Measurements from ENCODE around the gene DNAL4. TPM values are rescaled to one million over a fixed set of nuclear protein-coding genes. Genes with fewer than 3 reads are reported as not detected.

Gene DNAL4
- total and polyA plus RNA-seq, 11 donors, result 7.9 to 16.4 (median 10.4) TPM

- Histone ChIP-seq H3K36me3 (peaks cover 0 to 3% (median 0%) of the 10 kb centered on the region in 9 donors), H3K9me3 (no peaks in the 10 kb centered on the region), H3K4me3 (no peak overlapping the region), H3K27ac (no peak overlapping the region), H3K27me3 (no peaks in the 10 kb centered on the region), H3K4me1 (peaks cover 0 to 6% (median 0%) of the 10 kb centered on the region in 12 donors)
- WGBS, 4 donors, result 92 to 98% (median 96%) methylated on average over 4 of the region's 4 CpGs
- no peak for TF ChIP-seq POLR2A (IDR thresholded peaks at IDR 0.05)
- TF ChIP-seq CTCF (IDR thresholded peaks at IDR 0.05), result no peak
- intact Hi-C loops (cut with DNase I), result loop anchor here in 5 of 10 donors (5.0 to 10.0 kb wide), 5 partner anchors 89 to 351 kb away; no protein-coding TSS in a partner anchor
- DNase-seq (no peak), ATAC-seq (no peak)
These were observed 20.5 kb downstream of the DNAL4 start for GRCh38 chr22:38773363-38773946.

DNA sequence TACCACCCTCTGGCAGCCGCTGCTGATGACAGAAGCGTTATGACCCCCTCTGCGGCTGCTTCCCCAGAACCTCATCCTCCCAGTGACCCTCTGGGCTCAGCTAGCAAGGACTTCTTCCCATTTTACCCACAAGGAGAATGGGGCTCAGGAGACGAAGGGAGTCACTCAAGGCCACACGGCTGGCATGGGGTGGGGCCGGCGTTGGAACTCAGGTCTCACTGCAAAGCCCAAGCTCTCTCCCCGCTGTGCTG is 21.4 kb downstream of the DNAL4 start:
- TF ChIP-seq POLR2A (IDR thresholded peaks at IDR 0.05), result no peak
- no peak for TF ChIP-seq CTCF (IDR thresholded peaks at IDR 0.05)
- H3K4me3 ChIP-seq, result no peak overlapping the region
- H3K27ac ChIP-seq, result no peak overlapping the region
- peaks cover 0 to 6% (median 0%) of the 10 kb centered on the region in 12 donors for H3K4me1 ChIP-seq
- intact Hi-C loops (cut with DNase I), result loop anchor here in 5 of 10 donors (5.0 to 10.0 kb wide), 5 partner anchors 90 to 352 kb away; no protein-coding TSS in a partner anchor
- H3K9me3 ChIP-seq, result no peaks in the 10 kb centered on the region
- ATAC-seq, result no peak
- no peaks in the 10 kb centered on the region for H3K36me3 ChIP-seq
- H3K27me3 ChIP-seq, result no peaks in the 10 kb centered on the region
- no peak for DNase-seq
- 76 to 83% (median 78%) methylated on average over 8 of the region's 8 CpGs for WGBS, 4 donors

DNA sequence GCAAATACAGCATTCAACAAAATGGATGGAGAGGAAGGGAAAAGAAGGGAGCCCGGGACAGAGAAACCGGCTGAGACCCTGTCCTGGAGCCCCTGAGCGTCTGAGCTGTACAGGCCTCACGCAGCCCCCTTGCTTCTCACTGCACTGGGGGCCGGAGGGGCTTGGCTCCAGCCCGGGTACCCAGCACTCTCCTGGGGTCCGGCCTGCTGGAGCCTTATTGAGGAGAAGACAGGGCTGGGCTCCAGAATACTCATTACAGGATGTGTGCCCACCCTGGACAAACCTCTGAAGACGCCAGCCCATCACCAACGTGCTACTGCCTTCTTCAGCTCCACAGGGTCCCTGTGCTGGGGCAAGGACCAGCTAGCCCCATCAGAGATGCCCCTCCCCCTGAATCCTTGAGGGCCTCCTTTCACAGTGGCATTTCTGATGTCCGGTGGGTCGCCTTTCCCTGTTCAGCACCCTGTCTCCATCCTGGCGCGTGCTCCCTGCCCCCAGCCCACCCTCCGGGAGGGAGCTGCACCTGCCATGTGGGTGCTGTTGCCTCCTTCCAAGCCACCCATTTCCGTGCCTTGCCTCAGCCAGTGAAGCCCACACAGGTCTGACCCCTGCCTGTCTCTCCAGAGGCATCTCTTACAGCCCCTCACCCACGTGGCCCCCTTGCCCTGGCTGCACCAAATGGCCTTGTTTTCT is 23.5 kb downstream of the DNAL4 start:
- Histone ChIP-seq H3K9me3 (no peaks in the 10 kb centered on the region), H3K27ac (no peak overlapping the region), H3K4me1 (peaks cover 0 to 3% (median 0%) of the 10 kb centered on the region in 12 donors), H3K36me3 (no peaks in the 10 kb centered on the region), H3K4me3 (no peak overlapping the region), H3K27me3 (no peaks in the 10 kb centered on the region)
- ATAC-seq (no peak), DNase-seq (no peak)
- TF ChIP-seq POLR2A (IDR thresholded peaks at IDR 0.05), result no peak
- TF ChIP-seq CTCF (IDR thresholded peaks at IDR 0.05), result no peak
- WGBS, 4 donors, result 92 to 95% (median 93%) methylated on average over 16 of the region's 16 CpGs
- intact Hi-C loops (cut with DNase I), result loop anchor here in 5 of 10 donors (2.0 to 10.0 kb wide), 6 partner anchors 92 to 354 kb away; no protein-coding TSS in a partner anchor

- TF ChIP-seq CTCF (IDR thresholded peaks at IDR 0.05) (no peak), POLR2A (IDR thresholded peaks at IDR 0.05) (no peak)
- Histone ChIP-seq H3K4me3 (no peak overlapping the region), H3K9me3 (no peaks in the 10 kb centered on the region), H3K27ac (no peak overlapping the region), H3K36me3 (no peaks in the 10 kb centered on the region), H3K27me3 (no peaks in the 10 kb centered on the region), H3K4me1 (peaks cover 0 to 3% (median 0%) of the 10 kb centered on the region in 12 donors)
- WGBS, 4 donors, result 94 to 96% (median 94%) methylated on average over 11 of the region's 11 CpGs
- DNase-seq, result no peak
- intact Hi-C loops (cut with DNase I), result loop anchor here in 9 of 10 donors (1.0 to 10.0 kb wide), 13 partner anchors 75 to 547 kb away; partner anchors contain the start of genes CBX6 (in 1 of the 9), NPTXR (in 1 of the 9) and RPL3 (in 1 of the 9)
- no peak for ATAC-seq
These were observed 25.9 kb downstream of the DNAL4 start for GRCh38 chr22:38768036-38768435.
